Activated CD4-positive, alpha-beta T cell treated with anti-CD3 and anti-CD28 coated beads, Interleukin-2, amount 50 U/mL, for 1 hour (primary cell): Measurements from ENCODE around the gene MYRFL.

Source experiments
- DNase-seq: peaks from one replicate; pipeline ENCODE4 v3.0.0-alpha.2; 2020

Gene MYRFL

GRCh38 chr12:69935651-69936100 lies 110.6 kb downstream of the MYRFL start:
- no peak for DNase-seq

- no peak for DNase-seq
Measured at GRCh38 chr12:69936214-69936731, 111.2 kb downstream of the MYRFL start.

- DNase-seq: no peak
Measured at GRCh38 chr12:69936766-69937165, 111.7 kb downstream of the MYRFL start.

GRCh38 chr12:69947123-69947522 lies 122.1 kb downstream of the MYRFL start:
- no peak for DNase-seq

- DNase-seq: no peak
Measured at GRCh38 chr12:69947897-69948296, 122.9 kb downstream of the MYRFL start.

GRCh38 chr12:69948851-69949250 lies 123.8 kb downstream of the MYRFL start:
- DNase-seq: no peak

GRCh38 chr12:69949311-69950002 lies 124.4 kb downstream of the MYRFL start:
- no peak for DNase-seq

- no peak for DNase-seq
Measured at GRCh38 chr12:69951108-69951507, 126.1 kb downstream of the MYRFL start.

GRCh38 chr12:69952890-69953289 lies 127.9 kb downstream of the MYRFL start:
- DNase-seq: no peak

GRCh38 chr12:69961246-69961645 lies 136.2 kb downstream of the MYRFL start:
- DNase-seq: no peak

- DNase-seq: no peak
Measured at GRCh38 chr12:69966409-69966808, 141.4 kb downstream of the MYRFL start.

- DNase-seq: no peak
Measured at GRCh38 chr12:69966839-69967238, 141.8 kb downstream of the MYRFL start.

- DNase-seq: no peak
Measured at GRCh38 chr12:69969011-69969410, 144.0 kb downstream of the MYRFL start.

- DNase-seq: no peak
Measured at GRCh38 chr12:69972136-69972535, 147.1 kb downstream of the MYRFL start.

- DNase-seq: no peak
Measured at GRCh38 chr12:69978020-69978419, 153.0 kb downstream of the MYRFL start.

GRCh38 chr12:69981881-69982475 lies 157.0 kb downstream of the MYRFL start:
- no peak for DNase-seq

- no peak for DNase-seq
Measured at GRCh38 chr12:69984241-69984640, 159.2 kb downstream of the MYRFL start.

GRCh38 chr12:69985656-69986055 lies 160.6 kb downstream of the MYRFL start:
- no peak for DNase-seq

- DNase-seq: no peak
Measured at GRCh38 chr12:69986114-69986513, 161.1 kb downstream of the MYRFL start.

- DNase-seq: no peak
Measured at GRCh38 chr12:69987579-69988091, 162.6 kb downstream of the MYRFL start.

- no peak for DNase-seq
Measured at GRCh38 chr12:69988481-69989321, 163.7 kb downstream of the MYRFL start.

- no peak for DNase-seq
Measured at GRCh38 chr12:69991690-69992288, 166.8 kb downstream of the MYRFL start.

GRCh38 chr12:69993433-69993832 lies 168.4 kb downstream of the MYRFL start:
- DNase-seq: no peak
